SK-N-SH treated with all-trans-retinoic acid at 6 μM for 48 hours (cell line): ENCODE results near the gene IL16.

ENCODE experiments used
- ATAC-seq: fragments of 200-7000 bp; cut with Tn5 transposase; 3 replicates; pipeline ENCODE4 v1.9.1; 2020; ENCODE audit warnings: mild to moderate bottlenecking, moderate library complexity
- ARNTL ChIP-seq: fragments of 450-650 bp; formaldehyde crosslinking; IDR thresholded peaks from 2 replicates; pipeline ENCODE4 v1.5.0; 2020; ENCODE audit warnings: low read depth, mild to moderate bottlenecking, moderate library complexity, borderline replicate concordance
- CSDC2 ChIP-seq: fragments of 250-450 bp; sonication (Bioruptor Pico); IDR thresholded peaks from 2 replicates; pipeline ENCODE4 v1.5.0; 2020; ENCODE audit warnings: mild to moderate bottlenecking, moderate library complexity
- ESRRG ChIP-seq: fragments of 250-450 bp; sonication (Bioruptor Pico); IDR thresholded peaks from 2 replicates; pipeline ENCODE4 v1.6.1; 2021; ENCODE audit warnings: mild to moderate bottlenecking
- GLIS3 ChIP-seq: fragments of 250-450 bp; sonication (Bioruptor Pico); IDR thresholded peaks from 2 replicates; pipeline ENCODE4 v1.5.0; 2020; ENCODE audit warnings: mild to moderate bottlenecking, moderate library complexity
- ISL1 ChIP-seq: fragments of 250-450 bp; sonication (Bioruptor Pico); IDR thresholded peaks from 2 replicates; pipeline ENCODE4 v2.1.2; 2022; ENCODE audit warnings: mild to moderate bottlenecking, moderate library complexity
- OSR1 ChIP-seq: fragments of 250-450 bp; sonication (Bioruptor Pico); IDR thresholded peaks from 2 replicates; pipeline ENCODE4 v1.8.0; 2022; ENCODE audit warnings: moderate library complexity, mild to moderate bottlenecking, inconsistent platforms
- PPARA ChIP-seq: fragments of 250-450 bp; sonication (Bioruptor Pico); IDR thresholded peaks from 2 replicates; pipeline ENCODE4 v1.5.0; 2020; ENCODE audit warnings: mild to moderate bottlenecking, borderline replicate concordance
- RARB ChIP-seq: fragments of 250-450 bp; sonication (Bioruptor Pico); IDR thresholded peaks from 2 replicates; pipeline ENCODE4 v1.8.0; 2021; ENCODE audit warnings: mild to moderate bottlenecking, moderate library complexity
- SNAI2 ChIP-seq: fragments of 250-450 bp; sonication (Bioruptor Pico); IDR thresholded peaks from 2 replicates; pipeline ENCODE4 v1.5.0; 2020; ENCODE audit warnings: mild to moderate bottlenecking, moderate library complexity
- ZC3H10 ChIP-seq: fragments of 250-450 bp; sonication (Bioruptor Pico); IDR thresholded peaks from 2 replicates; pipeline ENCODE4 v1.5.1; 2021; ENCODE audit warnings: mild to moderate bottlenecking, moderate library complexity
- ZFP3 ChIP-seq: fragments of 250-450 bp; sonication (Bioruptor Pico); IDR thresholded peaks from 2 replicates; pipeline ENCODE4 v1.5.0; 2020; ENCODE audit warnings: mild to moderate bottlenecking, moderate library complexity
- ZFP30 ChIP-seq: fragments of 450-650 bp; formaldehyde crosslinking; IDR thresholded peaks from 2 replicates; pipeline ENCODE4 v1.5.0; 2022; ENCODE audit warnings: mild to moderate bottlenecking, moderate library complexity
- ZNF565 ChIP-seq: fragments of 450-650 bp; formaldehyde crosslinking; conservative IDR thresholded peaks from 2 replicates; pipeline ENCODE4 v1.5.0; 2020; ENCODE audit warnings: low read depth, mild to moderate bottlenecking, moderate library complexity
- ZNF70 ChIP-seq: fragments of 450-650 bp; formaldehyde crosslinking; IDR thresholded peaks from 2 replicates; pipeline ENCODE4 v1.5.0; 2020; ENCODE audit warnings: mild to moderate bottlenecking, moderate library complexity
- TF ChIP-seq, protein P1 (sequence below): fragments of 250-450 bp; sonication (Bioruptor Pico); IDR thresholded peaks from 2 replicates; pipeline ENCODE4 v1.8.0; 2021; ENCODE audit warnings: low read depth, mild to moderate bottlenecking, moderate library complexity, borderline replicate concordance
- TF ChIP-seq, protein P2 (sequence below): fragments of 250-450 bp; sonication (Bioruptor Pico); IDR thresholded peaks from 2 replicates; pipeline ENCODE4 v1.8.0; 2020; ENCODE audit warnings: mild to moderate bottlenecking, moderate library complexity, borderline replicate concordance
- TF ChIP-seq, protein P3 (sequence below): fragments of 250-450 bp; sonication (Bioruptor Pico); IDR thresholded peaks from 2 replicates; pipeline ENCODE4 v1.5.1; 2021; ENCODE audit warnings: mild to moderate bottlenecking, moderate library complexity
- TF ChIP-seq, protein P4 (sequence below): fragments of 250-450 bp; sonication (Bioruptor Pico); IDR thresholded peaks from 2 replicates; pipeline ENCODE4 v1.5.0; 2020; ENCODE audit warnings: mild to moderate bottlenecking, moderate library complexity

The IL16 gene

DNA sequence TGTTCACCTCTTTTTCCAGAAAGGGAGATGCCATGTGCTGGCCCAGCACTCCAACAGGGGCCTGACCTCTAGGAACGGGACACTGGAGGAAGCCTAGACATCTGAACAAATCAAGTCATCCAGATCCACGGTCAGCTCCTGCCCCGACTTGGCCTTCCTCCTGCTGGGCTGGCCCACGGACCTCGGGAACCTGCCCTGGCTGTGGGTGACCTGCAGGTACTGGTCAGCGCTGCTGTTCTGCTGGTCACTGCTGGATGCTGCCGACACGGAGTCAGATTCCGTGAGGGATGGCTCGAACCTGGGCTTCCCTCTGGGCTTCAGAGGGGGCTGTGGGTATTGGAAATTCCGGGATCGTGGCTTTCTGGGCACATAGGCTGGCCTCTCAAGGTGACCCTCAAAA lies 135.6 kb downstream of the IL16 start (continued):
- TF ChIP-seq, protein P1, sequence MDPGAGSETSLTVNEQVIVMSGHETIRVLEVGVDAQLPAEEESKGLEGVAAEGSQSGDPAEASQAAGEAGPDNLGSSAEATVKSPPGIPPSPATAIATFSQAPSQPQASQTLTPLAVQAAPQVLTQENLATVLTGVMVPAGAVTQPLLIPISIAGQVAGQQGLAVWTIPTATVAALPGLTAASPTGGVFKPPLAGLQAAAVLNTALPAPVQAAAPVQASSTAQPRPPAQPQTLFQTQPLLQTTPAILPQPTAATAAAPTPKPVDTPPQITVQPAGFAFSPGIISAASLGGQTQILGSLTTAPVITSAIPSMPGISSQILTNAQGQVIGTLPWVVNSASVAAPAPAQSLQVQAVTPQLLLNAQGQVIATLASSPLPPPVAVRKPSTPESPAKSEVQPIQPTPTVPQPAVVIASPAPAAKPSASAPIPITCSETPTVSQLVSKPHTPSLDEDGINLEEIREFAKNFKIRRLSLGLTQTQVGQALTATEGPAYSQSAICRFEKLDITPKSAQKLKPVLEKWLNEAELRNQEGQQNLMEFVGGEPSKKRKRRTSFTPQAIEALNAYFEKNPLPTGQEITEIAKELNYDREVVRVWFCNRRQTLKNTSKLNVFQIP (CRISPR knock-in tag), result no peak

DNA sequence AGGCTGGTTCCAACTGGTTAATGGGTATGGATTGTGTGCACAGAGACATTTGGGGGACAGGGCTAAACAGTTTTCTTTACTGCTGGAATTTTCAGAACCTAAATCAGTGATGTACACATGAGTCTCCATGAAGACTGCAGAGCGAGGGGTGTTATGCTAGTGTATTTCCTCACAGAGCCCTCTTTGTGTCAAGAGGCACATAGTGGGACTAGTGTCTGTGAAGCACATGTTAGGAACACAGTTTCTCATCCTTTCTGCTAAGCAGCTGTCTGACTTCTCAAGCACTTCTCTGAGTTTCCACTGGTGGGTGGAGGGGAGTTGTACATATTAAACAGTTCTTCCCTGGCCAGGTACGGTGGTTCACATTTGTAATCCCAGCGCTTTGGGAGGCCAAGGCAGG lies 136.7 kb downstream of the IL16 start:
- TF ChIP-seq, protein P1 (CRISPR knock-in tag), result no peak
- TF ChIP-seq PPARA (CRISPR knock-in tag) (no peak), ISL1 (no peak), ESRRG (CRISPR knock-in tag) (no peak), ZFP3 (CRISPR knock-in tag) (no peak), ARNTL (CRISPR knock-in tag) (no peak), GLIS3 (CRISPR knock-in tag) (no peak), ZC3H10 (no peak), RARB (CRISPR knock-in tag) (no peak)
- TF ChIP-seq, protein P2, sequence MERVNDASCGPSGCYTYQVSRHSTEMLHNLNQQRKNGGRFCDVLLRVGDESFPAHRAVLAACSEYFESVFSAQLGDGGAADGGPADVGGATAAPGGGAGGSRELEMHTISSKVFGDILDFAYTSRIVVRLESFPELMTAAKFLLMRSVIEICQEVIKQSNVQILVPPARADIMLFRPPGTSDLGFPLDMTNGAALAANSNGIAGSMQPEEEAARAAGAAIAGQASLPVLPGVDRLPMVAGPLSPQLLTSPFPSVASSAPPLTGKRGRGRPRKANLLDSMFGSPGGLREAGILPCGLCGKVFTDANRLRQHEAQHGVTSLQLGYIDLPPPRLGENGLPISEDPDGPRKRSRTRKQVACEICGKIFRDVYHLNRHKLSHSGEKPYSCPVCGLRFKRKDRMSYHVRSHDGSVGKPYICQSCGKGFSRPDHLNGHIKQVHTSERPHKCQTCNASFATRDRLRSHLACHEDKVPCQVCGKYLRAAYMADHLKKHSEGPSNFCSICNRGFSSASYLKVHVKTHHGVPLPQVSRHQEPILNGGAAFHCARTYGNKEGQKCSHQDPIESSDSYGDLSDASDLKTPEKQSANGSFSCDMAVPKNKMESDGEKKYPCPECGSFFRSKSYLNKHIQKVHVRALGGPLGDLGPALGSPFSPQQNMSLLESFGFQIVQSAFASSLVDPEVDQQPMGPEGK (CRISPR knock-in tag), result no peak
- ATAC-seq, result no peak

DNA sequence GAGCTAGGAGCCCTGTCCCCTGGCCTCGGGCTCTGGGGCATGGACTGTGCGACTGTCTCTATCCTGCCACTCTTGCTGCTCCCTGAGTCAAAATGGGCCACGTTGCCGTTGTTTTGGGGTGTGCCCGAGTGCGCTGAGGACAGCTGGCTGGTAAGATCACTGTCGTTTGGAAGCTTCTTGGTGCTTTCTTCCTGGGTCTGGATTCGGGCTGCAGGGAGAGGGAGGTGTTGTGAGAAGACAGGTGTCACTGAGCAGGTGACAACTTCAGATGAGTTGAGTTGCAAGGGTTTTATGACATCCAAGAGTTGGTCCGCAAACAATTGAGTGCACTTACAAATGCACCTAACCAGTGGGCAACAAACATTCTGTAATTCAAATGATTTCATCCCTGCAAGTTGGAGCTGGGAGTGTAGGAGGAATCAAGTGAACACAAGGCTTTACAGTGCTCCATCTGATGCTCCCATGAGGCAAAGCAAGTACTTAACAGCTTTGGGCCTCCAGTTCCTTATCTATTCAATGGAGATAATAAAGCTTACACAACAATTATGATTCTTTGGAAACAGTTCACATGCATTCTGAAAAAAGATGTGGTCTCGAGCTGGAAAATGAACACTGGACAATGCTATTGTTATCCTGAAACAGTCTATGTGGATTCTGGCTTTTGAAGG lies 138.2 kb downstream of the IL16 start:
- TF ChIP-seq ESRRG (CRISPR knock-in tag) (no peak), ZFP30 (CRISPR knock-in tag) (no peak), ISL1 (no peak), CSDC2 (no peak), ZC3H10 (no peak), ZNF70 (no peak), PPARA (CRISPR knock-in tag) (no peak), SNAI2 (CRISPR knock-in tag) (no peak), OSR1 (no peak), ZNF565 (CRISPR knock-in tag) (no peak)
- TF ChIP-seq, protein P2 (CRISPR knock-in tag), result no peak
- TF ChIP-seq, protein P3, sequence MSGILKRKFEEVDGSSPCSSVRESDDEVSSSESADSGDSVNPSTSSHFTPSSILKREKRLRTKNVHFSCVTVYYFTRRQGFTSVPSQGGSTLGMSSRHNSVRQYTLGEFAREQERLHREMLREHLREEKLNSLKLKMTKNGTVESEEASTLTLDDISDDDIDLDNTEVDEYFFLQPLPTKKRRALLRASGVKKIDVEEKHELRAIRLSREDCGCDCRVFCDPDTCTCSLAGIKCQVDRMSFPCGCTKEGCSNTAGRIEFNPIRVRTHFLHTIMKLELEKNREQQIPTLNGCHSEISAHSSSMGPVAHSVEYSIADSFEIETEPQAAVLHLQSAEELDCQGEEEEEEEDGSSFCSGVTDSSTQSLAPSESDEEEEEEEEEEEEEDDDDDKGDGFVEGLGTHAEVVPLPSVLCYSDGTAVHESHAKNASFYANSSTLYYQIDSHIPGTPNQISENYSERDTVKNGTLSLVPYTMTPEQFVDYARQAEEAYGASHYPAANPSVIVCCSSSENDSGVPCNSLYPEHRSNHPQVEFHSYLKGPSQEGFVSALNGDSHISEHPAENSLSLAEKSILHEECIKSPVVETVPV (CRISPR knock-in tag), result no peak
- TF ChIP-seq, protein P4, sequence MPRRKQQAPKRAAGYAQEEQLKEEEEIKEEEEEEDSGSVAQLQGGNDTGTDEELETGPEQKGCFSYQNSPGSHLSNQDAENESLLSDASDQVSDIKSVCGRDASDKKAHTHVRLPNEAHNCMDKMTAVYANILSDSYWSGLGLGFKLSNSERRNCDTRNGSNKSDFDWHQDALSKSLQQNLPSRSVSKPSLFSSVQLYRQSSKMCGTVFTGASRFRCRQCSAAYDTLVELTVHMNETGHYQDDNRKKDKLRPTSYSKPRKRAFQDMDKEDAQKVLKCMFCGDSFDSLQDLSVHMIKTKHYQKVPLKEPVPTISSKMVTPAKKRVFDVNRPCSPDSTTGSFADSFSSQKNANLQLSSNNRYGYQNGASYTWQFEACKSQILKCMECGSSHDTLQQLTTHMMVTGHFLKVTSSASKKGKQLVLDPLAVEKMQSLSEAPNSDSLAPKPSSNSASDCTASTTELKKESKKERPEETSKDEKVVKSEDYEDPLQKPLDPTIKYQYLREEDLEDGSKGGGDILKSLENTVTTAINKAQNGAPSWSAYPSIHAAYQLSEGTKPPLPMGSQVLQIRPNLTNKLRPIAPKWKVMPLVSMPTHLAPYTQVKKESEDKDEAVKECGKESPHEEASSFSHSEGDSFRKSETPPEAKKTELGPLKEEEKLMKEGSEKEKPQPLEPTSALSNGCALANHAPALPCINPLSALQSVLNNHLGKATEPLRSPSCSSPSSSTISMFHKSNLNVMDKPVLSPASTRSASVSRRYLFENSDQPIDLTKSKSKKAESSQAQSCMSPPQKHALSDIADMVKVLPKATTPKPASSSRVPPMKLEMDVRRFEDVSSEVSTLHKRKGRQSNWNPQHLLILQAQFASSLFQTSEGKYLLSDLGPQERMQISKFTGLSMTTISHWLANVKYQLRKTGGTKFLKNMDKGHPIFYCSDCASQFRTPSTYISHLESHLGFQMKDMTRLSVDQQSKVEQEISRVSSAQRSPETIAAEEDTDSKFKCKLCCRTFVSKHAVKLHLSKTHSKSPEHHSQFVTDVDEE (CRISPR knock-in tag), result no peak
- TF ChIP-seq, all 23 proteins: peak for 0
- no peak for ATAC-seq
